Embryonic facial prominence (tissue), 1 donor: Measurements from ENCODE around the gene ENPP3.
"Not testable (repeated sequence)": the region's sequence is repeated elsewhere in the genome, so short reads cannot be mapped to it uniquely, and the experiment has no call there.

Experiments used
- DNase-seq: peaks from one replicate; pipeline ENCODE4 v3.0.0-alpha.2; 2016; ENCODE audit errors: extremely low spot score

The ENPP3 gene

GRCh38 chr6:131736003-131736596, 99.0 kb downstream of the ENPP3 start:
- no peak for DNase-seq

GRCh38 chr6:131736811-131737210, 99.7 kb downstream of the ENPP3 start:
- DNase-seq, result no peak

- no peak for DNase-seq
These were observed 102.0 kb downstream of the ENPP3 start for GRCh38 chr6:131739136-131739535.

GRCh38 chr6:131740161-131740560, 103.1 kb downstream of the ENPP3 start:
- DNase-seq, result no peak

GRCh38 chr6:131741688-131742393, 104.7 kb downstream of the ENPP3 start:
- DNase-seq, result no peak

- no peak for DNase-seq
These were observed 107.6 kb downstream of the ENPP3 start for GRCh38 chr6:131744432-131745287.

- DNase-seq, result no peak
These were observed 108.4 kb downstream of the ENPP3 start for GRCh38 chr6:131745476-131745875.

- no peak for DNase-seq
These were observed 110.8 kb downstream of the ENPP3 start for GRCh38 chr6:131747821-131748353.

- no peak for DNase-seq
These were observed 111.9 kb downstream of the ENPP3 start for GRCh38 chr6:131749023-131749422.

GRCh38 chr6:131751012-131751715, 114.1 kb downstream of the ENPP3 start:
- not testable (repeated sequence) for DNase-seq

GRCh38 chr6:131754088-131754487, 117.0 kb downstream of the ENPP3 start:
- no peak for DNase-seq

- DNase-seq, result no peak
These were observed 117.8 kb downstream of the ENPP3 start for GRCh38 chr6:131754715-131755567.

GRCh38 chr6:131755597-131755996, 118.5 kb downstream of the ENPP3 start:
- no peak for DNase-seq

- DNase-seq, result no peak
These were observed 118.9 kb downstream of the ENPP3 start for GRCh38 chr6:131756039-131756438.

GRCh38 chr6:131758920-131759319, 121.8 kb downstream of the ENPP3 start:
- DNase-seq, result no peak

GRCh38 chr6:131761060-131761761, 124.1 kb downstream of the ENPP3 start:
- no peak for DNase-seq

- DNase-seq, result no peak
These were observed 124.6 kb downstream of the ENPP3 start for GRCh38 chr6:131761762-131762067.

GRCh38 chr6:131762984-131763383, 125.9 kb downstream of the ENPP3 start:
- DNase-seq, result no peak

- no peak for DNase-seq
These were observed 126.6 kb downstream of the ENPP3 start for GRCh38 chr6:131763749-131764148.

- DNase-seq, result no peak
These were observed 127.2 kb downstream of the ENPP3 start for GRCh38 chr6:131764350-131764749.
